Activated naive CD8-positive, alpha-beta T cell treated with anti-CD3 and anti-CD28 coated beads, Interleukin-2, amount 50 U/mL, for 24 hours (primary cell): ENCODE data around the gene TNFRSF19.
"Not testable (repeated sequence)": the region's sequence is repeated elsewhere in the genome, so short reads cannot be mapped to it uniquely, and the experiment has no call there.

Source experiments
- ATAC-seq: fragments of 150-1000 bp; cut with Tn5 transposase; one replicate; pipeline ENCODE4 v1.10.0; 2021
- DNase-seq: peaks from one replicate; pipeline ENCODE4 v3.0.0; 2021
- H3K27ac Mint-ChIP-seq: one replicate; pipeline ENCODE4 v1.8.0; 2021; ENCODE audit warnings: mild to moderate bottlenecking, mixed read lengths
- H3K27me3 Mint-ChIP-seq: one replicate; pipeline ENCODE4 v1.8.0; 2021; ENCODE audit warnings: mixed read lengths
- H3K36me3 Mint-ChIP-seq: one replicate; pipeline ENCODE4 v1.8.0; 2021; ENCODE audit warnings: low read depth, mixed read lengths
- H3K4me1 Mint-ChIP-seq: one replicate; pipeline ENCODE4 v1.8.0; 2021; ENCODE audit warnings: mixed read lengths
- H3K4me3 Mint-ChIP-seq: one replicate; pipeline ENCODE4 v1.8.0; 2021; ENCODE audit warnings: mild to moderate bottlenecking, moderate library complexity, mixed read lengths
- H3K9me3 Mint-ChIP-seq: one replicate; pipeline ENCODE4 v1.8.0; 2021; ENCODE audit warnings: mixed read lengths

TNFRSF19 gene

GRCh38 chr13:23658929-23659541 lies 88.8 kb downstream of the TNFRSF19 start:
- ATAC-seq: no peak
- H3K36me3 Mint-ChIP-seq: no peaks in the 10 kb centered on the region
- H3K4me1 Mint-ChIP-seq: no peaks in the 10 kb centered on the region
- H3K27me3 Mint-ChIP-seq: no peaks in the 10 kb centered on the region
- H3K4me3 Mint-ChIP-seq: no peak overlapping the region
- H3K9me3 Mint-ChIP-seq: no peaks in the 10 kb centered on the region
- DNase-seq: no peak
- H3K27ac Mint-ChIP-seq: no peak overlapping the region

- ATAC-seq: no peak
- Mint-ChIP-seq H3K4me1 (no peaks in the 10 kb centered on the region), H3K27ac (no peak overlapping the region), H3K9me3 (no peaks in the 10 kb centered on the region), H3K36me3 (no peaks in the 10 kb centered on the region), H3K27me3 (no peaks in the 10 kb centered on the region), H3K4me3 (no peak overlapping the region)
- no peak for DNase-seq
Observed at GRCh38 chr13:23660249-23660648, 90.0 kb downstream of the TNFRSF19 start.

GRCh38 chr13:23666582-23666981 lies 96.4 kb downstream of the TNFRSF19 start:
- Mint-ChIP-seq H3K36me3 (no peaks in the 10 kb centered on the region), H3K4me1 (no peaks in the 10 kb centered on the region), H3K27me3 (no peaks in the 10 kb centered on the region), H3K9me3 (no peaks in the 10 kb centered on the region), H3K4me3 (no peak overlapping the region), H3K27ac (no peak overlapping the region)
- DNase-seq: no peak
- ATAC-seq: no peak

GRCh38 chr13:23667750-23668149 lies 97.5 kb downstream of the TNFRSF19 start:
- Mint-ChIP-seq H3K9me3 (no peaks in the 10 kb centered on the region), H3K36me3 (no peaks in the 10 kb centered on the region)
- no peak for DNase-seq

GRCh38 chr13:23668562-23668961 lies 98.3 kb downstream of the TNFRSF19 start:
- no peak overlapping the region for H3K4me3 Mint-ChIP-seq
- no peaks in the 10 kb centered on the region for H3K9me3 Mint-ChIP-seq
- DNase-seq: no peak
- no peaks in the 10 kb centered on the region for H3K4me1 Mint-ChIP-seq
- no peak for ATAC-seq
- H3K27ac Mint-ChIP-seq: no peak overlapping the region
- no peaks in the 10 kb centered on the region for H3K36me3 Mint-ChIP-seq
- no peaks in the 10 kb centered on the region for H3K27me3 Mint-ChIP-seq

More at GRCh38 chr13:23667750-23668149, 97.5 kb downstream of the TNFRSF19 start:
- H3K4me3 Mint-ChIP-seq: no peak overlapping the region
- H3K27me3 Mint-ChIP-seq: no peaks in the 10 kb centered on the region
- no peaks in the 10 kb centered on the region for H3K4me1 Mint-ChIP-seq
- no peak for ATAC-seq
- no peak overlapping the region for H3K27ac Mint-ChIP-seq

GRCh38 chr13:23670793-23671192 lies 100.6 kb downstream of the TNFRSF19 start:
- DNase-seq (no peak), ATAC-seq (no peak)
- no peak overlapping the region for H3K4me3 Mint-ChIP-seq
- H3K9me3 Mint-ChIP-seq: no peaks in the 10 kb centered on the region
- H3K27me3 Mint-ChIP-seq: peaks cover 5% of the 10 kb centered on the region
- no peaks in the 10 kb centered on the region for H3K4me1 Mint-ChIP-seq
- H3K36me3 Mint-ChIP-seq: no peaks in the 10 kb centered on the region
- no peak overlapping the region for H3K27ac Mint-ChIP-seq

GRCh38 chr13:23671377-23671776 lies 101.2 kb downstream of the TNFRSF19 start:
- DNase-seq (no peak), ATAC-seq (no peak)
- Mint-ChIP-seq H3K9me3 (no peaks in the 10 kb centered on the region), H3K4me3 (no peak overlapping the region), H3K36me3 (no peaks in the 10 kb centered on the region), H3K4me1 (no peaks in the 10 kb centered on the region), H3K27ac (no peak overlapping the region), H3K27me3 (peaks cover 8% of the 10 kb centered on the region)

- Mint-ChIP-seq H3K36me3 (no peaks in the 10 kb centered on the region), H3K4me3 (no peak overlapping the region), H3K27ac (no peak overlapping the region), H3K27me3 (peaks cover 8% of the 10 kb centered on the region), H3K4me1 (no peaks in the 10 kb centered on the region), H3K9me3 (no peaks in the 10 kb centered on the region)
- ATAC-seq (no peak), DNase-seq (no peak)
Observed at GRCh38 chr13:23671897-23672296, 101.7 kb downstream of the TNFRSF19 start.

- Mint-ChIP-seq H3K9me3 (no peaks in the 10 kb centered on the region), H3K27ac (no peak overlapping the region), H3K4me3 (no peak overlapping the region), H3K27me3 (peaks cover 8% of the 10 kb centered on the region), H3K36me3 (no peaks in the 10 kb centered on the region), H3K4me1 (no peaks in the 10 kb centered on the region)
- ATAC-seq (no peak), DNase-seq (no peak)
Observed at GRCh38 chr13:23672616-23673015, 102.4 kb downstream of the TNFRSF19 start.

GRCh38 chr13:23673354-23673753 lies 103.1 kb downstream of the TNFRSF19 start:
- ATAC-seq (no peak), DNase-seq (no peak)
- Mint-ChIP-seq H3K4me3 (no peak overlapping the region), H3K27ac (no peak overlapping the region), H3K27me3 (peaks cover 8% of the 10 kb centered on the region), H3K9me3 (no peaks in the 10 kb centered on the region), H3K4me1 (no peaks in the 10 kb centered on the region), H3K36me3 (no peaks in the 10 kb centered on the region)

GRCh38 chr13:23673867-23674605 lies 103.8 kb downstream of the TNFRSF19 start:
- ATAC-seq (no peak), DNase-seq (no peak)
- Mint-ChIP-seq H3K27ac (no peak overlapping the region), H3K36me3 (no peaks in the 10 kb centered on the region), H3K27me3 (peaks cover 8% of the 10 kb centered on the region), H3K4me3 (no peak overlapping the region), H3K4me1 (peaks cover 5% of the 10 kb centered on the region), H3K9me3 (no peaks in the 10 kb centered on the region)

GRCh38 chr13:23674795-23675640 lies 104.8 kb downstream of the TNFRSF19 start:
- Mint-ChIP-seq H3K36me3 (no peaks in the 10 kb centered on the region), H3K4me3 (no peak overlapping the region), H3K4me1 (peaks cover 10% of the 10 kb centered on the region), H3K27ac (no peak overlapping the region), H3K9me3 (no peaks in the 10 kb centered on the region), H3K27me3 (peaks cover 8% of the 10 kb centered on the region)
- DNase-seq (no peak), ATAC-seq (no peak)

GRCh38 chr13:23677679-23678288 lies 107.6 kb downstream of the TNFRSF19 start:
- H3K36me3 Mint-ChIP-seq, H3K9me3 Mint-ChIP-seq, DNase-seq, H3K27ac Mint-ChIP-seq, H3K27me3 Mint-ChIP-seq, H3K4me3 Mint-ChIP-seq, ATAC-seq: not testable (repeated sequence)
- H3K4me1 Mint-ChIP-seq: peaks cover 10% of the 10 kb centered on the region

GRCh38 chr13:23678795-23679194 lies 108.6 kb downstream of the TNFRSF19 start:
- Mint-ChIP-seq H3K4me3 (no peak overlapping the region), H3K27me3 (peaks cover 8% of the 10 kb centered on the region), H3K27ac (no peak overlapping the region), H3K36me3 (no peaks in the 10 kb centered on the region), H3K9me3 (no peaks in the 10 kb centered on the region), H3K4me1 (peaks cover 10% of the 10 kb centered on the region)
- DNase-seq (no peak), ATAC-seq (no peak)
